GM19238 (cell line): ENCODE measurements around the gene PSMB9.
"Not testable (repeated sequence)": the region's sequence is repeated elsewhere in the genome, so short reads cannot be mapped to it uniquely, and the experiment has no call there.

Experiments
- DNase-seq: peaks from one replicate; pipeline ENCODE4 v3.0.0; 2011; ENCODE audit warnings: low spot score; ENCODE audit not compliant: insufficient read length

The PSMB9 gene

DNA sequence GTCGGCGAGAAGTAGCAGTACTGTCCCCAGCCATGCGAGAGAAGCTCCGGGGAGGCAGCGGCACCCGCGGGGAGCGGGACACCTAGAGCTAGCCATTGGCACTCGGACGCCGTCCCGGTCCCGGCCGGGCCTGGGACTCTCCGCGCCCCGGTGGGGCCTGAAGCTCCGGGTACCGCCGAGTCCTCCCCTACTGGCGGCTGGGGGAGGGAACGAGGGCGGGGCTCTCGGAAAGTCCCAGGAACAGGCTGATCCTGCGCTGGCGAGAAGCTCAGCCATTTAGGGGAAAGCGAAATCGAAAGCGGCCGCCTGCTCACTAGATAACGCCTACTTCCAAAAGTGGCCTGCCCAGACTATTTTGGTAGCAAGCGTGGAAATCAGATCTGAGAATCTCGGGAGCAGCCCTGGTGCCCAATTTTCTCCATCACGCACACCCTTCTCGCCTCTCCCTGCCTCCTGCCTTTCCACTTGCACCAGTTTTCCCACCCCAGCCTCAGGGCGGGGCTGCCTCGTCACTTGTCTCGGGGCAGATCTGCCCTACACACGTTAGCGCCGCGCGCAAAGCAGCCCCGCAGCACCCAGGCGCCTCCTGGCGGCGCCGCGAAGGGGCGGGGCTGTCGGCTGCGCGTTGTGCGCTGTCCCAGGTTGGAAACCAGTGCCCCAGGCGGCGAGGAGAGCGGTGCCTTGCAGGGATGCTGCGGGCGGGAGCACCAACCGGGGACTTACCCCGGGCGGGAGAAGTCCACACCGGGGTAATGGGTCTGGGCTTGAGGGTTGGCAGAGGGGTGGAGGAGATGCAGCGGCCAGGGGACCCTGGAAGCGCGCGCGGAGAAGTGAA, at the start of gene PSMB9, which contains the start of gene TAP1:
TSS of gene PSMB9 (plus strand) at position 652 of the 835 bp plus-strand sequence. CDS start at position 690, 38 bp downstream.
TSS of gene TAP1 (minus strand) at position 164 of the 835 bp plus-strand sequence. CDS start at position 96, 68 bp downstream.
- DNase-seq: peak; percentile 87

DNA sequence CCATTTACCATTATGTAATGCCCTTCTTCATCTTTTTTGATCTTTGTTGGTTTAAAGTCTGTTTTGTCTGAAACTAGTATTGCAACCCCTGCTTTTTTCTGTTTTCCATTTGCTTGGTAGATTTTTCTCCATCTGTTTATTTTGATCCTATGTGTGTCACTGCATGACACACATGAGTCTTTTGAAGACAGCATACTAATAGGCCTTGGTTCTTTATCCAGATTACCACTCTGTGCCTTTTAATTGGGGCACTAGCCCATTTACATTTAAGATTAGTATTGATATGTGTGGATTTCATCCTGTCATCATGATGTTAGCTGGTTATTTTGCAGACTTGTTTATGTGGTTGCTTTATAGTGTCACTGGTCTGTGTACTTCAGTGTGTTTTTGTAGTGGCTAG, 48.6 kb upstream of the PSMB9 start:
- DNase-seq: not testable (repeated sequence)

DNA sequence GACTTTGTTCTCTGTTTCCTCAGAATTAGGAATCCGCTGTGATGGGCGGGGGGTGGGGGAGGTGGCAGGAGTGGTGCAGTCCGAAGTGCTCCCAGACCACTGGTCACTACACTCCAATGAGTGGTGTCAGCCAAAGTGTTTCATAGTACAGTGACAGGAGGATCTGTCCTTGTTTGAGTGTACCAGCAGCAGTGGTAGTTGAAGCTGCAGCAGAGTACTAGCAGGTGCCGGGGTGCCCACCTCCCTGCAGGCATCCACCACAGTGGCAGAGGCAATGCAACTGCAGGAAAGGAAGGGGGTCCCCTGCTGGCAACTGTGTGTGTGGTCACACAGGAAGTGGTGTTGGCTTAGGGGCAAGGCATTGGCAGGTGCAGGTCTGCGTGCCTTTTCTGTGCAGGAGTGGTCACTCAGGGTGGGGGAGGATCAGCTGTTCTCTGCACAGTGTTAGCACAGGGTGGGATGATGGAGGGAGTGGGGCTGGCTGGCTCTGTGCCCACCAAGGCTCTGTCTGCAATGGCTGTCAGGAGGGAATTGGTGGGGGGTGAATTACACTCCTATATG, 46.9 kb upstream of the PSMB9 start:
- DNase-seq: no peak

DNA sequence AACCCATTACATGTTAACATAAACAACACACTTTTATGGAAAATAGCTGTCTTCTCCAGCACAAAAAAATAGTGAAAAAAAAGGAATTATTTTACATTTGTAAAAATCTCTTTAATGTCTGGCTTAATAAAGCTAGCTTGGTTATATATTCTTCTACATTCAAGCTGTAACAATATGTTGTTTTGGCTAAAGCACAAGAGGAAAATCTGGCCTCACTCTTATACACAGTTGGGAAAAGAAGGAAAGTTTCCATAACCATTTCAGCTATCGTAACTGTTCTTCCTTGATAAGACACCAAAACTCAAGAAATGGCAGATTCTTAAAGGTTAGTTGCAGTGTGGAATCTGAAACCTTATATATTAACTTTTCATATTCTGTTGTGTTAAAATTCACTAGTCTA, 44.8 kb upstream of the PSMB9 start:
- no peak for DNase-seq

DNA sequence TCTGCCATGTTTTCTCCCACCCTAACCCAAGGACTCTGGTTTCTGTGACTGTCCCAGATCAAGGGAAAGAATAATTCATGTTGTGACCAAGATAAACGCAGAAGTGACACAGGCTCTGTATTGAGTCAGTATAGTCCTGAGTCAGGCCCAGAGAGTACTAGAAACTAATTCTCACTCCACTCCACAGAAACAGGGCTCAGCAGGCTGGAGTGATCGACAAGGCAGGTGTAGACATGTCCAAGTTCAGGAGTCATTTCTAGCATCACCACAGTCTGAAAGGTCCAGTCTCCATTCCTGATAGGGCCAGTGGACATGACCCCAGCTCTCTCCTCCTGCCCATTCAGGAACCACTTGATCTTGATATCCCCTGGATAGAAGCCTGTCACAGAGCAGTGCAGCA, 39.8 kb upstream of the PSMB9 start:
- no peak for DNase-seq

DNA sequence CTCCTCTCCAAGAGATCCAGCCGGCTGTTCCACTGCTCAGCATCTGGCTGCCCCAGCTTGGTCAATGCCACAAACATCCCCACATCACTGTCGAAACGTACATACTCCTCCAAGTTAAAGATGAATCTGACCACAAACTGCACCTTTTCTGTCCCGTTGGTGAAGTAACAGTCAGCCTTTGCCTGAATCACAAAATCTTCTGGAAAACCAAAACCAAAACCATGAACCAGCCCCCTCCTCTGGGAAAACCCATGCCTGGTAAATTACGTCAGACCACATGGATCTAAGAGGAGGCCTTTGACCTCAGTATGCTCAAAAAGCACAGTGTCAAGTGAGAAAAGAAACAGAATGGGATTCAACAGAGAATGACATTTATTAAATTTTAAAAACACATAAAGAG, 38.9 kb upstream of the PSMB9 start:
- no peak for DNase-seq

DNA sequence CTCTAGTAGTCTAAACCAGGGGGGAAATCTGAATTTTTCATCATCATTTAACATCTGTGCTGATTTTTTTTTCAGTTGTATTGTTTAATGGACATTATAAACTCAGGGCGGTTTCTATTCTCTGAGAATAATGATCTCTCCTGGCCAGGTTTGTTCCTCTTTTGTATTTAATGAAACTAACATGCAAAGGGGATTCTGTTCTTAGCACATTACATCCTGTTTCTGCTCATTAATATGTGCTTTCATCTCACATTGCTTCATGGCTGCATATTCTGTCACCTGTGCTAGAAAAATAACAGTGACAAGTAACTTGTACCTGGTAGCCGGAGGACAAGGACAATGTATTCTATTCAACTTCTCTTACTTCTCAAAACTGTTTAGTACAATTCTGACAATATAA, 38.0 kb upstream of the PSMB9 start:
- DNase-seq: no peak

DNA sequence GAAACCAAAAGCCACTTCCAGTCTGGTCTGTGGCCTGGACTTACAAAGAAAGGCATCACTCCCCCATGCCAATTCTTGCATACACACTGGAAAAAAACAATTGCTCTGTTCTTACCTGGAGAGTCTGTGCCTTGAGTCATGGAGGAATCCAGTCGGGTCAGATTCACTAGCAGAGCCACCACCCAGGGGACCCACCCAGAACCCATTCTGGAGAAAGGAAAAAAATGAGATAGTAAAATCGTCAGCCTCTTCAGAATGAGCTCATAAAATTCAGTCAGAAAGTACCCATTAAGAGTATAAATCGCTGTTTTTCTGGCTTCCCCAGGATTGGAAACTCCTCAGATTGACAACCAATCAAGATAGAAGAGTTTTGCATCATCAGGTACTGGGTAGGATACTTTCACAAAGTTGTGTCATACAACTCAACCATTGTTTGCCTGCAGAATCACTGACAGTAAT, 37.2 kb upstream of the PSMB9 start, which contains the start of gene HLA-DOB:
TSS of gene HLA-DOB (minus strand) at position 257 of the 459 bp plus-strand sequence. CDS start at position 206, 51 bp downstream.
- DNase-seq: peak; percentile 45

DNA sequence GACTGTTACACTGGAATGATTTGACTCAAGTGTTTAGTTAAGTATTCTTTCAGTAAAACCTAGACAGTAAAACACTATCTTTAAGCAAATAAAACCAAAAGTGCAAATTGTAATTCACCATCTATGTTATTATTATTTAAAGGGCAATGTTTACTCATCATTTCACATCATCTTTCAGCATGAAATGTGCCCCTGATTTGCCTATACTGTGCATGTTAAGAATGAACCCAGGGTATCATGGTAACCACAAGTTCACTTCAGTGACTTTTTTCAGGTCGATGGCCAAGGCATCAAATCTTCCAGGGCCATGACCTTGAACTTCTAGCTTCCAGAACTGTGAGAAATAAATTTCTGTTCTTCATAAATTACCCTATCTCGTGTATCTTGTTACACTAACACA, 35.1 kb upstream of the PSMB9 start:
- DNase-seq: no peak

DNA sequence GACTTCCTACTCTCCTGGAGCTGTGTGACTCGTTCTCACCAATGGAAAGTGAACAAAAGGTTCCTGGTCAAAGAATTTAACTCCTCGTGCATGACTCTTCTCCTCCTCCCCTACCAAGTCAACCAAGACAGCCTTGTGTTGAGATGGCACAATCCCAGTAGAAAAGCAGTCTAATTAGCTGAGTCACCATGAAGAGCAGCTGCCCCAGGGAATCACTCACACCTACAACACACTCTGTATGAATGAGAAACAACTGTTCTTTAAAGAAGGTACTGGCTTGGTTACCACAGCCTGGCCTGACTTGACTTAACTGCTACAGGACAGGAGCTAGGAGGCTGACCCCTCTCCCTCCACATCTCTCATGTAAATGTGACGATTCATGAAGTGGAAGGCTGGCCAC, 34.3 kb upstream of the PSMB9 start:
- DNase-seq: no peak

DNA sequence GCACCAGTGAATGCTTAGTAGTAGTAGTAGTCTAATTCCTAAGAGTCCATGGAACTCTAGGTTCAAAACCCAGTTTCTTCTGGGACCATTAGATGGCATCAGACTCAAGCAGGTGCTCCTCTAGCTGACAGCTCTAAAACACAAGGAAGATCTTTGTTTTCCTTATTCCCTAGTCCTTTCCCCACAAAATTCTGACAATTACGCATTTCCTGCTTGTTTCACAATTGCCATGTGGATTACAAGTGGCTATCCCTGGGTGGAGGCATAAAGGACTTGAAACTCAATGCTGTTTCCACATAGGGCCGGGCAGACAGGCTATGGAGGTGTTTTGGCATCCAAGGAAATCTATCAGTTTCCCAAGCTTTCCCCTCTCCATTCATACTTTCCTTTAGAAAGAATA, 28.0 kb upstream of the PSMB9 start:
- DNase-seq: no peak

DNA sequence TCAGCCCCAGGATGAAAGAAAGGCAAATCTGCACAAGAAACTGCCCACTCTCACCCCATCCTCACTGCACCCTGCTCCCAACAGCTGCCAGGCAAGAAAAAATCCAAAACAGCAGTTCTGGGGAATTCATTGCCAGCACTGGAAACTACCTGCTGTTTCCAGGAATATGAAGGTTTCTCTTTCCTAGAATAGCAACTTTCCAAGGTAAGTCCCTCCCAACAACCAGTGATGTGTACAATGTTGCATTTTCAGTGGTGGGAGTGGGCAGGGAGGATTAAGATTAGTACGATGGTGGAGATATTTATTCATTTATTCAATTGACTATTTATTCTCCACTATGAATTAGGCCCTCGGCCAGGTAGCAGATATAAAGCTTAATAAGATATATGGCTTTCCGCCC, 27.0 kb upstream of the PSMB9 start:
- no peak for DNase-seq

DNA sequence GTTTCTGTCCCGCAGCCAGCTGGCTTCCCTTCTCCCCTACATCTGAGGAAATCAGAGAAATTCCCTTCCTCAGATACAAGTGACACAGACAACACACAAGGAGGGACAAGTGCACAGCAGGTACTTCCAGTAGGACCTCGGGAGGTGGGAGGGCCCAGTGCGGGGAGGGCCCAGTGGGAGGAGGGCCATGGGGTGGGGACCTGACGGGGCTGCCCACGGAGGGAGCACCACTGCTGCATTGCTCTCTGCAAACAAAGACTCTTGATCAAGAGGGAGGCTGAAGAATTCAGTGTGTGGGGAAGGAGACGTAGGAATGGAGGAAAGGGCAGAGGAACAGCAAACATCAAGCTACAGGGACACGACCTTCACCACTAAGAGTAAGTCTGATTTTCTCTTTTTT, 24.5 kb upstream of the PSMB9 start:
- no peak for DNase-seq

DNA sequence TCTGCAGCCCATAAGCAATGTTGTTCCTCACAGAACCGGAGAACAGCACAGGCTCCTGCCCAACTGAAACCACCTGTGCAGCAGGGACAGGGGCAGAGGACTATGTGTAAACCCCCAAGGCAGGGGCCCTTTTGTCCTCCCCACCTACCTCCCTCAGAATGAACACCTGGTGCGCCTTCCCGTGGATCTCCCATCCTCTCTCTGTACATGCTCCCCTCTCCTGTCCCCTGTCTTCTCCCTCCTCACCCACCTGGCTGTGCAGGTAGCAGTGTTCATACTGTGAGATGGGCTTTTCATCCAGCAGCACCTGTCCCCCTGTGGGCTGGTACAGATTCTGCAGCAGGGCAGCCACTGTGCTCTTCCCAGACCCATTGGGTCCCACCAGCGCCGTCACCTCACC, 24.0 kb upstream of the PSMB9 start:
- no peak for DNase-seq

DNA sequence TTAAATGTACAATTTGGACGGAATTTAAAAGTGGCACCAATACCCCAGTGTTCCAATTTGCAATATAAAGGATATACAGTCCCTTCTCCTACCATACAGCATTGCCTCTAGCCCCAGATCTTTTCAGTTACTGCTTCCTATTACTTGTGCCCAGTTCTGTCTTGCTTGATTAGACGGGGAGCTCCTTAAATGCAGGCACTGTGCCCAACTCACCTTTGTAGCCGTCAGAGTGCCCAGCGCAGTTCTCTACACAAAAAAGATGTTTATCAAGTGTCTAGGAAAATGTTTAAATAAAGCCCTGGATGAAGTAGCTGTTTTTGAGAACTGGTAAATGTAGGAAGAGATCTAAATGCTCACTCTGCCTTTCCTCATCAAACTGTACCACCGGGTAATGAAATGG, 23.1 kb upstream of the PSMB9 start:
- DNase-seq: no peak

DNA sequence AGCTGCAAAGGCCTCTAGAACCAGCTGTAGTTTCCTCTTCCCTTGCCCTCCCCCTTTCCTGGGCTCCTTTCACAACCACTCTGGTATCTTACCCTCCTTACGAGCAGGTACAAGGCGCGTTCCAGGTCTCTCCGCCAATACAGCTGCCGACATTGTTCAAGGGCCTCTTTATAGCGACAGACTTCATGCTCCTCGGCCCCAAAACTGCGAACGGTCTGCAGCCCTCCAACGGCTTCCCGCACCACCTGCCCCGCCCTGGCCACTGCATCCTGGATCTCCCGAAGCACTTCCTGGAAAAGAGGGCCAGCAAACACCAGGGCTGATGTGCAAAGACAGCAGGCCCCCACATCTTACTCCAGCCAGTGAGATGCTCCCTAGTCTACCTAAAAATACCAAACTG, 21.5 kb upstream of the PSMB9 start:
- no peak for DNase-seq

DNA sequence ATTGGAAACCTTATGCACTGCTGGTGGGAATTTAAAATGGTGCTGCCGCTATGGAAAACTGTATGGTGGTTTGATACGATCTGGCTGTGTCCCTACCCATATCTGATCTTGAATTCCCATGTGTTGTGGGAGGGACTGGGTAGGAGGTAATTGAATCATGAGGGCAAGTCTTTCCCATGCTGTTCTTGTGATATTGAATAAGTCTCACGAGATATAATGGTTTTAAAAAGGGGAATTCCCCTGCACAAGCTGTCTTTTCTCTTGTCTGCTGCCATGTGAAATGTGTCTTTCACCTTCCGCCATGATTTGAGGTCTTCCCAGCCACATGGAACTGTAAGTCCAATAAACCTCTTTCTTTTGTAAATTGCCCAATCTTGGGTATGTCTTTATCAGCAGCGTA, 20.3 kb upstream of the PSMB9 start:
- no peak for DNase-seq

DNA sequence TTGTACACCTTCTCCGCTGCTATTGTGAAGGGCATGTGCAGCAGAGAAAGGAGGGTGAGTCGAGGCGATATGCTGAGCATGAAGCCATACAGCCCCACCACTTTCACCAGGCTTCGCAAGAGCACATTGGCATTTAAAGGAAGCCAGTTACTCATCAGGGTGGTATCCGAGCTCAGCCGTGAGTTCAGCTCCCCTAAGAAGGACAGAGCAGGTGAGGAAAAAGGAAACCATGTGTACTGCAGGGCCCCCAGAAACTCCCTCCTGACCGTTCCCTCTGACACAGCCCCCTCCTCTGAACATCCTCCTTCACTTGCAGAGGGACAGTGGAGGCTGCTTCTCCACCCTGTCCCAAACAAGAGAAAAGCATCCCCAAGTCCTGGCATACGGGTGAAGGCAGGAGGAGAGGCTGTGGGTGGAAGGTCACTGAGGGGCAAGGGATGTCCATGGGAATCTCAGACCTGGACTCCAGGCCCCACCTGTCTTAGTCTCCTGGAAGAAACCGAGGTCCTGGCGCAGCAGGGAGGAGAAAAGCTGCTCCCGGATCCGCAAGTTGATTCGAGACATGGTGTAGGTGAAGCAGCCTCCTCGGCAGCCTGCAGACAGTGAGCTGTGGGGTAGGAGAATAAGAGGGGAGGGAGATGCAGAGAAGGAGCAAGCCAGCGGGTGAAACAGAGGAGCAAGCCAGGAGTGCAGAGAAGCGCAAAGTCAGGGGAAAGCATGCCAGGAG, 18.7 kb upstream of the PSMB9 start:
- no peak for DNase-seq

DNA sequence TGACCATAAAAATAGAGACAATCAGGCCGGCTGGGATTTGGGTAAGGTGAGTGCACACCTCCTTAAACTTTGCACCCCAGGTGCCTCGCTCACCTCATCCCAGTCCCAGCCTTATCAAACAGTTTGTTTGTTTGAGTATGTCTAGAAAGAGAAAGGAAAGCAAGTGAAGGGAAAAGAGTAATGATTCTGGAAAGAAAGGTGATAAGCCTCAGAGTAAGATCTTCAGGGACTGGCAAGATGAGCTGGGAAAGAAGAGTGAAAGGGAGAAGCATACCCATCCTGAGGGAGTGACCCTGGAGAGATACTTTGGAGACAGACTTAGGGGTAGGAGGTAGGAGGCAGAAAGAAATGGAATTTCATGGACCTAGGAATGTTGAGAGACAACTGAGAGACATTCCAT, 17.1 kb upstream of the PSMB9 start:
- DNase-seq: no peak

DNA sequence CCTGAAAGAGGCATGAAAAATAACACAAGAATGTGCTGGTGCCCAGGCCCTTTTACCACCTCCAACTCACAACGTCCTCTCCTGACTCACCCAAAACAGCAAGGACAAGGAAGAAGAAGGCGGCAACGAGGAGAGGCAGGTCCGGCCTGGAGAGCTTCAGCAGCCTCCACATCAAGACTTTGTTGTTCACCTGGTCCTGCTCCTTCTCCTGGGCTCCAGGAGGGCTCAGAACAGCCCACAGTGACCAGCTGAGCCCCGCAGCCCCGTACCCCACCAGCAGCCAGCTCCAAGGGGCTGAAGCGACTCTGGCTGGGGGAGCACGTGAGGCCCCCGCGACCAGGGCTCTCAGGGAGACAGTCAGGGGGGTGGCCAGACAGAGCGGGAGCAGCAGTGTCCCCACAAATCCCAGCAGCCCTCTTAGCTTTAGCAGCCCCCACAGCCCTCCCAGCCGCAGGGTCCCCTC, 16.3 kb upstream of the PSMB9 start:
- no peak for DNase-seq

DNA sequence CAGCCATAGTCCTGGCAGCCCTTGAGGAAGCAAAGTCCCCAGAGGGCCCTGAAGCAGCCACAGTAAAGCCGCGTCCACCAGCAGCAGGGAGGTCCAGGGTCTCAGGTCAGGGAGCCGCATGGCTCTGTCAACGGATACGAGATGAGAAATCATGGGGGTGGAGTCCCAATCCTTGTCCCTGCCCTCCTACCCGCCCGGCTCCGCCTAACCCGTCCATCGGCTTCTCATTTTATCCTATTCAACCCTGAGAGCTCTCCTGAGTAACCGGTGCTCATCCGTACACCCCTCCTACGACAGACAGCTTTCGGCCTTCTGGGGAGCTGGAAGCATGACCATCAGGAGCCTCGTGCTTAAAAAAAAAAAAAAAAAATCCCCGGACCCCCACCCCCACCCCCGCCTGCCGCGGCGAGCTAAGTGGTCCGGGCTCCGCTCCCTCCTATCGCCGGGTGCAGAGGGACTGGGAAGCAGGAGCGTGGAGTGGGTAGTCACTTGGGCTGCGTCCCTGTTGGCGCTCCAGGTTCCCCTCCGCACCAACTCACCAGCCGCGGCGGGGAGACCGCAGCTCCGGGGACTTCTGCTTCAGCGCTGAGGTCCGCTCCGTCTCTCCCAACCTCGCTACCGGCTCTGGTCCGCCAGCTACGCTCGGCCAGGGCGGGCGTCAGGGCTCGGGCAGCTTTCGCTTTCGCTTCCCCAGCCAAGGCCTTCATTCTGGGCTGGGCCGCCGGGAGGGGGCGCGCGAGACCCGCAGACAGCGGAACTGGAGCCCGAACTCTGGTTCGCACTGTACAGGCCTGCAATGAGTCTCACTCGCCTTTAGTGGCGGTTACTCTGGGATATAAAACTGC, 15.7 kb upstream of the PSMB9 start, which contains the start of gene TAP2:
TSS of gene TAP2 (minus strand) at position 626 of the 845 bp plus-strand sequence. CDS start at position 120, 506 bp downstream.
- peak; percentile 90 for DNase-seq
